ENCODE data around the gene TNPO3. TPM values are rescaled to one million over a fixed set of nuclear protein-coding genes. Genes with fewer than 3 reads are reported as not detected.

The TNPO3 gene
- total RNA-seq, 3 donors from 2014 or later (not counting 1 experiment from before 2014, with no cell fraction given) = 33.9 to 41.1 (median 37.9) TPM

GRCh38 chr7:129055861-129056464 lies 1.1 kb upstream of the TNPO3 start:
- Mint-ChIP-seq H3K36me3 (no peaks in the 10 kb centered on the region), H3K27ac (peak overlapping the region; percentile 97 to 99), H3K4me3 (peak overlapping the region; percentile 97), H3K9me3 (no peaks in the 10 kb centered on the region), H3K4me1 (peaks cover 27 to 30% of the 10 kb centered on the region in 2 donors), H3K27me3 (ENCODE audit: low read depth in 2 of 2) (peaks cover 5 to 16% of the 10 kb centered on the region in 2 donors)
- Histone ChIP-seq H3K4me1 (ENCODE audit: control insufficient read depth, insufficient read depth, low read length) (peaks cover 17% of the 10 kb centered on the region), H3K36me3 (ENCODE audit: control insufficient read depth, insufficient read depth, low read length) (no peaks in the 10 kb centered on the region), H3K27me3 (ENCODE audit: control insufficient read depth, insufficient read depth, low read length) (no peaks in the 10 kb centered on the region), H3K9me3 (ENCODE audit: control insufficient read depth, insufficient read depth, low read length) (no peaks in the 10 kb centered on the region), H3K27ac (ENCODE audit: low read length) (no peak overlapping the region), H3K4me3 (ENCODE audit: low read length) (no peak overlapping the region)
- intact Hi-C loops (cut with micrococcal nuclease) = no loop called here
- 90% methylated on average over 22 of the region's 22 CpGs for WGBS (ENCODE audit: insufficient coverage)
- TF ChIP-seq CTCF (IDR thresholded peaks at IDR 0.05) = no peak
- ATAC-seq = peak in 1 of 3 donors; percentile 34
- DNase-seq = peak in 1 of 2 donors; percentile 35

- no peaks in the 10 kb centered on the region for H3K27me3 ChIP-seq (ENCODE audit: control insufficient read depth, insufficient read depth, low read length)
- H3K4me1 Mint-ChIP-seq = peaks cover 32 to 35% of the 10 kb centered on the region in 2 donors
- 15% methylated on average over 9 of the region's 9 CpGs for WGBS (ENCODE audit: insufficient coverage)
- peak overlapping the region; percentile 90 for H3K4me3 ChIP-seq (ENCODE audit: low read length)
- H3K9me3 ChIP-seq (ENCODE audit: control insufficient read depth, insufficient read depth, low read length) = no peaks in the 10 kb centered on the region
- no peak for DNase-seq
- no peaks in the 10 kb centered on the region for H3K36me3 Mint-ChIP-seq
- no peaks in the 10 kb centered on the region for H3K9me3 Mint-ChIP-seq
- H3K4me3 Mint-ChIP-seq = peak overlapping the region; percentile 97
- ATAC-seq = peak in 2 of 3 donors; percentile 2 to 4
- H3K27ac ChIP-seq (ENCODE audit: low read length) = peak overlapping the region; percentile 90
- H3K27ac Mint-ChIP-seq = peak overlapping the region; percentile 97 to 99
- H3K36me3 ChIP-seq (ENCODE audit: control insufficient read depth, insufficient read depth, low read length) = no peaks in the 10 kb centered on the region
- intact Hi-C loops (cut with micrococcal nuclease) = no loop called here
- no peak for TF ChIP-seq CTCF (IDR thresholded peaks at IDR 0.05)
- H3K27me3 Mint-ChIP-seq (ENCODE audit: low read depth in 2 of 2) = peaks cover 5 to 16% of the 10 kb centered on the region in 2 donors
- H3K4me1 ChIP-seq (ENCODE audit: control insufficient read depth, insufficient read depth, low read length) = peaks cover 17% of the 10 kb centered on the region
Measured at GRCh38 chr7:129055294-129055816, 444 bp upstream of the TNPO3 start.

GRCh38 chr7:129053938-129054437 lies 923 bp downstream of the TNPO3 start:
- Histone ChIP-seq H3K36me3 (ENCODE audit: control insufficient read depth, insufficient read depth, low read length) (no peaks in the 10 kb centered on the region), H3K4me3 (ENCODE audit: low read length) (peak overlapping the region; percentile 90), H3K4me1 (ENCODE audit: control insufficient read depth, insufficient read depth, low read length) (peaks cover 17% of the 10 kb centered on the region), H3K27me3 (ENCODE audit: control insufficient read depth, insufficient read depth, low read length) (no peaks in the 10 kb centered on the region), H3K9me3 (ENCODE audit: control insufficient read depth, insufficient read depth, low read length) (no peaks in the 10 kb centered on the region), H3K27ac (ENCODE audit: low read length) (peak overlapping the region; percentile 90)
- DNase-seq (no peak), ATAC-seq (no peak)
- 0% methylated on average over 10 of the region's 10 CpGs for WGBS (ENCODE audit: insufficient coverage)
- Mint-ChIP-seq H3K4me3 (peak overlapping the region; percentile 97), H3K27me3 (ENCODE audit: low read depth in 2 of 2) (peaks cover 0 to 7% of the 10 kb centered on the region in 2 donors), H3K4me1 (peaks cover 42 to 45% of the 10 kb centered on the region in 2 donors), H3K9me3 (no peaks in the 10 kb centered on the region), H3K36me3 (peaks cover 3% of the 10 kb centered on the region), H3K27ac (peak overlapping the region; percentile 97 to 99)
- no peak for TF ChIP-seq CTCF (IDR thresholded peaks at IDR 0.05)
- intact Hi-C loops (cut with micrococcal nuclease) = loop anchor here (1.0 kb wide), 1 partner anchor 37 kb away; no protein-coding TSS in a partner anchor

Data from natural killer cell (primary cell).